Keratinocyte (primary cell): ENCODE measurements around the gene LY86. TPM values are rescaled to one million over a fixed set of nuclear protein-coding genes. Genes with fewer than 3 reads are reported as not detected.
"Not testable (repeated sequence)": the region's sequence is repeated elsewhere in the genome, so short reads cannot be mapped to it uniquely, and the experiment has no call there.

Experiments used
- DNase-seq: peaks from one replicate; pipeline ENCODE4 v3.0.0-alpha.2; 2011; ENCODE audit warnings: low read depth, missing footprints, low spot score
- FAIRE-seq: peaks from 2 replicates; lab custom pipeline; 2011; peaks lifted over from hg19 to GRCh38; lab: Jason Lieb, UNC
- H2AFZ ChIP-seq: 2 replicates; pipeline ENCODE4 v1.6.0; 2012; ENCODE audit warnings: low read length, control low read depth, inconsistent platforms; ENCODE audit not compliant: control insufficient read depth
- H3K27ac ChIP-seq: 2 replicates; pipeline ENCODE4 v1.5.1; 2011; ENCODE audit warnings: low read length; ENCODE audit not compliant: control insufficient read depth, insufficient read depth
- H3K27me3 ChIP-seq: 3 replicates; pipeline ENCODE4 v1.6.0; 2011; ENCODE audit warnings: low read length; ENCODE audit not compliant: control insufficient read depth, insufficient read depth; ENCODE audit errors: extremely low read depth
- H3K36me3 ChIP-seq, 2 experiments: 2 replicates in 1 of 2; 3 replicates in 1 of 2; pipeline ENCODE4 v1.5.1; 2011; ENCODE audit warnings: low read length in 2 of 2, mild to moderate bottlenecking in 1 of 2; ENCODE audit not compliant: control insufficient read depth in 2 of 2, insufficient read depth in 2 of 2; ENCODE audit errors: extremely low read depth in 1 of 2
- H3K4me1 ChIP-seq: 3 replicates; pipeline ENCODE4 v1.5.1; 2011; ENCODE audit warnings: low read length; ENCODE audit not compliant: control insufficient read depth, insufficient read depth; ENCODE audit errors: extremely low read depth
- H3K4me2 ChIP-seq: 3 replicates; pipeline ENCODE4 v1.6.0; 2011; ENCODE audit warnings: low read depth, low read length; ENCODE audit not compliant: control insufficient read depth, insufficient read depth; ENCODE audit errors: extremely low read depth
- H3K4me3 ChIP-seq, 3 experiments: fragments of 200-600 bp in 1 of 3; sonication (generic) in 1 of 3; 2 replicates in 2 of 3; 3 replicates in 1 of 3; pipeline ENCODE4 v1.5.1; 2011 to 2016; ENCODE audit warnings: low read length in 3 of 3, mild to moderate bottlenecking in 3 of 3, control low read depth in 2 of 3, inconsistent platforms in 1 of 3, low read depth in 1 of 3, mixed read lengths in 1 of 3, mixed run types in 1 of 3, moderate library complexity in 1 of 3; ENCODE audit not compliant: control insufficient read depth in 2 of 3, insufficient read depth in 2 of 3; ENCODE audit errors: extremely low read depth in 1 of 3
- H3K79me2 ChIP-seq: 2 replicates; pipeline ENCODE4 v1.6.0; 2012; ENCODE audit warnings: low read length; ENCODE audit not compliant: control insufficient read depth, insufficient read depth
- H3K9ac ChIP-seq: 3 replicates; pipeline ENCODE4 v1.6.0; 2011; ENCODE audit warnings: low read length; ENCODE audit not compliant: control insufficient read depth, insufficient read depth; ENCODE audit errors: extremely low read depth
- H3K9me1 ChIP-seq: 3 replicates; pipeline ENCODE4 v1.6.0; 2011; ENCODE audit warnings: low read length; ENCODE audit not compliant: control insufficient read depth, insufficient read depth; ENCODE audit errors: extremely low read depth
- H3K9me3 ChIP-seq: 2 replicates; pipeline ENCODE4 v1.5.1; 2012; ENCODE audit warnings: low read depth, low read length; ENCODE audit not compliant: control insufficient read depth
- H4K20me1 ChIP-seq: 3 replicates; pipeline ENCODE4 v1.6.0; 2011; ENCODE audit warnings: low read length; ENCODE audit not compliant: control insufficient read depth, insufficient read depth; ENCODE audit errors: extremely low read depth
- CTCF ChIP-seq, 3 experiments: IDR thresholded peaks in 1 of 3; conservative IDR thresholded peaks in 1 of 3; optimal IDR thresholded peaks in 1 of 3; 2 replicates in 2 of 3; 3 replicates in 1 of 3; pipeline versions ENCODE3 to v1.5.1; 2011; ENCODE audit warnings: low read length in 3 of 3, mild to moderate bottlenecking in 3 of 3, moderate library complexity in 2 of 3, control low read depth in 1 of 3, inconsistent platforms in 1 of 3; ENCODE audit not compliant: insufficient read depth in 2 of 3; ENCODE audit errors: extremely low read depth in 1 of 3
- dilution Hi-C: fragments of 300-500 bp; cut with MboI; formaldehyde crosslinking; loops from one replicate; pipeline ENCODE4 v1.7.0; 2020; ENCODE audit warnings: low sequenced_read_pairs; ENCODE audit not compliant: extremely low pct_ligation_motif_present
- polyA plus RNA-seq, 5 experiments: library from polyadenylated mRNA; depleted of rRNA in 3 of 5; stranded (reverse) in 3 of 5; stranded (forward) in 1 of 5; unstranded in 1 of 5; fragments of >200 nt; gene quantifications; 1 replicate in 1 of 5; 2 replicates in 3 of 5; 3 replicates in 1 of 5; pipeline versions ENCODE4 v1.2.1 to v1.2.3, GENCODE V29; 2011 to 2012; ENCODE audit warnings: missing spikeins in 2 of 5, low read depth in 1 of 5, low replicate concordance in 1 of 5

The LY86 gene
- polyA plus RNA-seq, 1 donor (not counting 4 experiments of a cell fraction or from before 2014, with no cell fraction given): not detected

DNA sequence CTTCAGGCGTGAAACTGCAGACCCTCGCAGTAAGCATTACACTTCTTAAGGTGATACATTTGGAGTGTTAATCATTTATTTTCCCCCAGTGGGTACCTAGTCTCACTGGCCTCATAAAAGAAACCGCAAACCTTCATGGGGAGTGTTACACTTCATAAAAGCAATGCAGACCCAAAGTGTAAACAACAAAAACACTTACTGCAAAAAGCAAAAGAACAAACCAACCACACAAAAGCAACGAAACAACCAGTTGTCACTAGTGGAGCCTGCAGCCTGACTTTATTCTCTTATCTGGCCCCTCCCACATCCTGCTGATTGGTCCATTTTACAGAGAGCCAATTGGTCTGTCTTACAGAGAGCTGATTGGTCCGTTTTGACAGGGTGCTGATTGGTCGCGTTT is 23.8 kb downstream of the LY86 start:
- Histone ChIP-seq H3K79me2 (no peaks in the 10 kb centered on the region), H3K4me1 (peaks cover 4% of the 10 kb centered on the region), H2AFZ (no peak overlapping the region), H3K27me3 (peaks cover 21% of the 10 kb centered on the region), H3K36me3 (no peaks in the 10 kb centered on the region), H4K20me1 (no peaks in the 10 kb centered on the region), H3K9me3 (no peaks in the 10 kb centered on the region), H3K27ac (no peak overlapping the region), H3K9me1 (no peaks in the 10 kb centered on the region), H3K9ac (no peak overlapping the region), H3K4me3 (no peak overlapping the region), H3K4me2 (no peak overlapping the region)
- TF ChIP-seq CTCF (optimal IDR thresholded peaks at IDR 0.05 in 1 of 3, IDR thresholded peaks at IDR 0.05 in 1 of 3, conservative IDR thresholded peaks at IDR 0.05 in 1 of 3; ENCODE audit: extremely low read depth in 1 of 3, insufficient read depth in 2 of 3, low read length in 3 of 3): no peak
- no peak for FAIRE-seq
- dilution Hi-C loops: no loop called here
- DNase-seq: no peak

GRCh38 chr6:6613103-6613718 is 24.7 kb downstream of the LY86 start:
- FAIRE-seq, H3K79me2 ChIP-seq, H3K36me3 ChIP-seq, H3K9ac ChIP-seq, H3K27ac ChIP-seq, dilution Hi-C loops, H3K9me3 ChIP-seq, H3K4me3 ChIP-seq, H3K4me2 ChIP-seq, H4K20me1 ChIP-seq, DNase-seq, H2AFZ ChIP-seq, H3K9me1 ChIP-seq, H3K4me1 ChIP-seq: not testable (repeated sequence)
- H3K27me3 ChIP-seq: peaks cover 21% of the 10 kb centered on the region
